GM12875 (cell line): ENCODE results near the gene BANK1.

Experiments used
- H3K4me3 ChIP-seq: one replicate; pipeline ENCODE4 v1.5.1; 2011; ENCODE audit warnings: low read depth, low read length, control low read depth
- TF ChIP-seq, protein P1 (sequence below): IDR thresholded peaks from 2 replicates; pipeline ENCODE4 v1.5.1; 2011; ENCODE audit warnings: low read depth, mild to moderate bottlenecking, control low read depth, inconsistent platforms, low read length, moderate library complexity, borderline replicate concordance; ENCODE audit not compliant: insufficient read depth

BANK1 gene

DNA sequence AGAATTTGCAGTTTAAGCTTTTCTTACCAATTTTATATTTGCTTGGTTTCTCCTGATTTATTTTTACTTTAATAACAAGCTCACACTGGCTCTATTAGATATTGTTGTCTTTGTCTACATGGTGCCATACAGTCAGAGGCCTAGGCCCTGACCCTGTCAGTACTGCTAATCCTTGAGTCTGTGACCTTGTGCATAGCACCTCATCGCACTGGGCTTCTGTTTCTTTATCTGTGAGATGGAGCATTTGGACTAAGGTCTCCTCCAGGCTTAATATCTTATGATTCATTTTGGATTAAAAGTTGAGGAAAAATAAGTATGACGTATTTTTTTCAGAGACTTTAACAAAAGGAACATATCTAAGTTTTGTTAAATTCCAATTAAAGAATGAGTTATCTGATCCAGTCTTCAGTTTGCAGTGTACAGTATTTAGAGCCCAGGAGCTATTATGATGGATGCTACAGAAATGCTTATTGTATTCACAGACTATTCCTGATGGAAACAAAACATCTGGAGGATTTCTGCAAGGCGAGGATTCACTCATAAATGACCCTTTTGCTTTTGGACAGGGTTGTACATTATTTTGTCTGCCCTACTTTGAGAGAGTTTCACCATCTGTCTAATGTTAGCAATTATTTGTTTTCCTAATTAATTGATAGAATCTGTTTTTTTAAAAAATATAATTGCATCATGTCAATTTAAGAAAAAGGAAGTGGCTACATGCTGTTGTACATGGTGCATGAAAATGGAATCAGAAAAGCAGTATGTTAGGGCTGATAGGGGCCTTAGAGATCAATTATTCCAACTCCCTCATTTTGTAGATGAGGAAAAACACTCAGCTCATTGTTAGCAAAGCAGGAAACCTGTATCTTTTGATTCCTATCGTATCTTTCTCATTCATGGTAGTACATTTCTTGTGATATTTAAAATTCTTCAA lies 203.6 kb downstream of the BANK1 start:
- H3K4me3 ChIP-seq = no peak overlapping the region
- TF ChIP-seq, protein P1, sequence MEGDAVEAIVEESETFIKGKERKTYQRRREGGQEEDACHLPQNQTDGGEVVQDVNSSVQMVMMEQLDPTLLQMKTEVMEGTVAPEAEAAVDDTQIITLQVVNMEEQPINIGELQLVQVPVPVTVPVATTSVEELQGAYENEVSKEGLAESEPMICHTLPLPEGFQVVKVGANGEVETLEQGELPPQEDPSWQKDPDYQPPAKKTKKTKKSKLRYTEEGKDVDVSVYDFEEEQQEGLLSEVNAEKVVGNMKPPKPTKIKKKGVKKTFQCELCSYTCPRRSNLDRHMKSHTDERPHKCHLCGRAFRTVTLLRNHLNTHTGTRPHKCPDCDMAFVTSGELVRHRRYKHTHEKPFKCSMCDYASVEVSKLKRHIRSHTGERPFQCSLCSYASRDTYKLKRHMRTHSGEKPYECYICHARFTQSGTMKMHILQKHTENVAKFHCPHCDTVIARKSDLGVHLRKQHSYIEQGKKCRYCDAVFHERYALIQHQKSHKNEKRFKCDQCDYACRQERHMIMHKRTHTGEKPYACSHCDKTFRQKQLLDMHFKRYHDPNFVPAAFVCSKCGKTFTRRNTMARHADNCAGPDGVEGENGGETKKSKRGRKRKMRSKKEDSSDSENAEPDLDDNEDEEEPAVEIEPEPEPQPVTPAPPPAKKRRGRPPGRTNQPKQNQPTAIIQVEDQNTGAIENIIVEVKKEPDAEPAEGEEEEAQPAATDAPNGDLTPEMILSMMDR = no peak

DNA sequence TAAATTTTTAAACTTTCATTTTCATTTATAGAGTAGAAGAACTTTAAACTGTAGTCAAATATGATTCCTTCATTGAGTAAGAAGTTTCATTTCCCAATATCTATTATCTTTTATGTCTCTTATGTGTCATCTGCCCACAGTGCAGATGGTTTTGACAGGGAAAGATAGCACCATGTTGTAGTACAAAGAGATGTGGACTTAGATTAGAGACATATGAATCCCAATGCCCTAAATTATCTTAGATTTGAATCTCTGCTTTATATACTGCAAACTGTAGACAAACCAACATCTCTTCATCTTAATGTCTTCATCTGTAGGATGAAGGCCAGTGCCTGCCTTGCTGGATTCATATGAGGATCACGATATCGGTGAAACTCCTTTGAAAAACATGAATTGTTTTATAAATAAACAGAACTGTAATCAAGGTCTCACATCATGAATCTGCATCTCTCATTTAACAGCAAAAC lies 217.5 kb downstream of the BANK1 start:
- TF ChIP-seq, protein P1 = no peak
- no peak overlapping the region for H3K4me3 ChIP-seq

DNA sequence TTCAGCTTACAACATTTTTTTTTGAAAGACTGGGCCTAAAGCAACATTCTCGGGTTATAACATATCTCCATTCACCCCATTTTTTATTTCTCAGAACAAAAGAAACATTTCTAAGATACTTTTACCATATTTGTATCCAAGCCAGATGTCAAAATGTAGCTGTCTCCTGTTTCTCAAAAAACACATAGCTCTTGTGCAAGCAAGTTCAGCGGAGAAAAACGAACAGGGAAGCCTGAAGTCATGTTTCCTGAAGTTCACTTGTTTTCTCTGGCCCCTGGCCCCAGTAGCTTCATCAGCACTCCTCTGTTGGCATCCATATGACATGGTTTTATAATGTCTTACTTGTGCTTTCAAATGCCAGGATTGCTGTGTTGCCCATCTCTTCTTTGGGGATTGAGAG lies 218.2 kb downstream of the BANK1 start:
- H3K4me3 ChIP-seq = no peak overlapping the region
- TF ChIP-seq, protein P1 = no peak

DNA sequence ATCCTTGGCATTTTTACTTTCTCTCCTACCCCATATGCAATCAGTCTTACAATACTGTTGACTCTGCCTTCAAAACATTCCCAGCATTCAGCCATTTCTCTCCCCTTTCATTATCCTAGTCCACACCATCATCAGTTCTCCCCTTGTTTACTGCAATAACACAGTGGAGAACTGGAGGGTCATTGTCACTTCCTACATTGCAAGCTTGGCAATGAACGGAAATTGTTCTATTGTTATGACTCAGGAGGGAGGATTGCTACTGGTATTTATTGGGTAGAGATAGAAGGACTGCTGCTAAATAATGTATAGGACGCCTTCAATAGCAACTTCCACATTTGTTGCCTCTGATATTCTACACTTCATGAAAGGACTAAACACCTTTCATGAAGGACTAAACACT lies 231.8 kb downstream of the BANK1 start:
- no peak overlapping the region for H3K4me3 ChIP-seq
- TF ChIP-seq, protein P1 = no peak

DNA sequence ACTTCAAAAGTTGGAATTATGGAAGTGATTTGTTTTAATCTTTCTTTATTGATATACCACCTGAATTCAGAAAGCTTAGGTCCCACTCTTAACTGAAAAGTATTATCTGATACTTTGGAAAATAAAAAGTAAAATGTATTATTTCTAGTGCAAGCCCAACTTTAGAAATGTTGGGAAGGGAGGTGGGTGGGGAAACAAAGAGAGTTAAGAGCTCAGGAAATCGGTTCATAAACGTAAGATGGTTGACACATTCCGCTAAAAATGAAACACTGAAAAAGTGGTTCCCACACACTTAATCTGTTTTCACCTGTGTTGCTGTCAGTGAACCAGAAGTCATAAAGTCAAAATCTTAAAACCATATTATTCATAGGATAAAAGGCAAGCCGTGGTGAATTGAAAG lies 237.4 kb downstream of the BANK1 start:
- TF ChIP-seq, protein P1 = no peak
- no peak overlapping the region for H3K4me3 ChIP-seq

DNA sequence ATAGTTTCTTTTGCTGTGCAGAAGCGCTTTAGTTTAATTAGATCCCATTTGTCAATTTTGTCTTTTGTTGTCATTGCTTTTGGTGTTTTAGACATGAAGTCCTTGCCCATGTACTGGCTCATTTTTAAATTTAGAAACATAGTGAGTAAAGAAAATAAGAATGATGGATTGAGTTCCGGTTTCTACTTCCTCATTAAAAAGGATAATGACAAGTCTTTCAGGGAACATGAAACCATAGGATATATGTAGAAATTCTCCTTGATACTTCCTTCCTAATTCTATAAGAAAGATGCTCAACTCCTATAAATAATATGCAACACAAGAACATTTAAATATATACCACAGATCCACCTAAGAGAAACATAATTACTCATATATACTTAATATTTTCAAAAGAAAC lies 240.9 kb downstream of the BANK1 start:
- TF ChIP-seq, protein P1 = no peak
- H3K4me3 ChIP-seq = no peak overlapping the region

DNA sequence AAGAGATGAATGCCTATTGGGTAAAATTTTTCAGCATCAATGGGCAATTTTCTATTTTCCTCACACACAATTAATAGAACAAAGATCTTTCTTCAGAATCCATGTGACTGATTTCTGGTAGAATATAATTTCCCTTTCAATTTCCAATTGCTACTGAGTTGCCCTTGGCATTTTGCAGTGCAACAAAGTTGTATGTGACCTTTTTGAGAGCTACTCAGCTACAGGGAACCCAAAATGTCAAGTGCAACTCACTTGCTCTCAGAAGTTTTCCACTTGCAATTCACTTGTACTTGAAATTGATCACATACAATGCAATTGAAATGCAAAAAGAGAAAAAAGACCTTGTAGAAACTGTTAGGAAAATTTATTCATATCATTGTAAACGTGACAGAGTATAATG lies 245.5 kb downstream of the BANK1 start:
- TF ChIP-seq, protein P1 = no peak
- no peak overlapping the region for H3K4me3 ChIP-seq
